OCI-LY1 (cell line): Measurements from ENCODE around the gene OR52K2.

Experiments
- H2AFZ ChIP-seq: fragments of 200-600 bp; sonication (generic), shearing (Covaris generic); 2 replicates; pipeline ENCODE4 v1.6.0; 2014; ENCODE audit warnings: antibody characterized with exemption, mild to moderate bottlenecking, low read length
- H3F3A ChIP-seq: fragments of 200-600 bp; sonication (generic), shearing (Covaris generic); 2 replicates; pipeline ENCODE4 v1.6.0; 2014; ENCODE audit warnings: mild to moderate bottlenecking, antibody characterized with exemption, low read length, moderate library complexity; ENCODE audit not compliant: insufficient read depth
- H3K27ac ChIP-seq: fragments of 200-600 bp; sonication (generic); 2 replicates; pipeline ENCODE4 v1.5.1; 2014; ENCODE audit warnings: low read length, mixed run types, mild to moderate bottlenecking, low read depth; ENCODE audit not compliant: poor library complexity, severe bottlenecking
- H3K27me3 ChIP-seq: fragments of 200-600 bp; sonication (generic); 2 replicates; pipeline ENCODE4 v1.6.0; 2014; ENCODE audit warnings: antibody characterized with exemption, mild to moderate bottlenecking, low read length, moderate library complexity; ENCODE audit not compliant: insufficient read depth
- H3K36me3 ChIP-seq: fragments of 200-600 bp; sonication (generic); 2 replicates; pipeline ENCODE4 v1.6.1; 2014; ENCODE audit warnings: mild to moderate bottlenecking, antibody characterized with exemption, low read length, moderate library complexity, mixed read lengths; ENCODE audit not compliant: insufficient read depth
- H3K4me1 ChIP-seq: fragments of 200-600 bp; sonication (generic); 2 replicates; pipeline ENCODE4 v1.5.1; 2014; ENCODE audit warnings: mild to moderate bottlenecking, low read length, moderate library complexity; ENCODE audit not compliant: insufficient read depth, severe bottlenecking
- H3K4me2 ChIP-seq: fragments of 200-600 bp; sonication (generic), shearing (Covaris generic); 2 replicates; pipeline ENCODE4 v1.6.1; 2014; ENCODE audit warnings: low read length
- H3K4me3 ChIP-seq: fragments of 200-600 bp; sonication (generic); 2 replicates; pipeline ENCODE4 v1.5.1; 2014; ENCODE audit warnings: low read length, low read depth, mild to moderate bottlenecking, mixed read lengths; ENCODE audit not compliant: poor library complexity, severe bottlenecking
- H3K79me2 ChIP-seq: fragments of 200-600 bp; shearing (Covaris generic); 2 replicates; pipeline ENCODE4 v1.6.1; 2016; ENCODE audit warnings: mixed run types, low read length, mixed read lengths; ENCODE audit not compliant: insufficient read depth
- H3K9ac ChIP-seq: fragments of 200-600 bp; sonication (generic), shearing (Covaris generic); 2 replicates; pipeline ENCODE4 v1.6.1; 2014; ENCODE audit warnings: mild to moderate bottlenecking, low read length, mixed read lengths
- H3K9me2 ChIP-seq: fragments of 200-600 bp; sonication (generic), shearing (Covaris generic); 2 replicates; pipeline ENCODE4 v1.6.1; 2014; ENCODE audit warnings: low read depth, mild to moderate bottlenecking, low read length, mixed read lengths
- H3K9me3 ChIP-seq: fragments of 200-600 bp; shearing (Covaris generic); 2 replicates; pipeline ENCODE4 v1.6.1; 2014; ENCODE audit warnings: low read length, mixed read lengths
- H4K20me1 ChIP-seq: fragments of 200-600 bp; sonication (generic), shearing (Covaris generic); 2 replicates; pipeline ENCODE4 v1.6.0; 2016; ENCODE audit warnings: mild to moderate bottlenecking, low read length; ENCODE audit not compliant: insufficient read depth
- CTCF ChIP-seq: fragments of 200-600 bp; sonication (generic), shearing (Covaris generic); IDR thresholded peaks from 2 replicates; pipeline ENCODE4 v1.5.1; 2017; ENCODE audit warnings: mild to moderate bottlenecking, antibody characterized with exemption, low read length, moderate library complexity, mixed read lengths
- EZH2 ChIP-seq: fragments of 200-600 bp; sonication (generic), shearing (Covaris generic); IDR thresholded peaks from 2 replicates; pipeline ENCODE4 v1.8.0; 2017; ENCODE audit warnings: borderline replicate concordance, mixed run types, mild to moderate bottlenecking, antibody characterized with exemption, low read length, moderate library complexity, mixed read lengths

The OR52K2 gene

GRCh38 chr11:4453118-4453517, 4.0 kb downstream of the OR52K2 start:
- TF ChIP-seq CTCF (no peak), EZH2 (no peak)
- no peaks in the 10 kb centered on the region for H3K36me3 ChIP-seq
- H3K9me3 ChIP-seq = no peaks in the 10 kb centered on the region
- no peaks in the 10 kb centered on the region for H3K27me3 ChIP-seq
- H3K27ac ChIP-seq = no peak overlapping the region
- no peaks in the 10 kb centered on the region for H4K20me1 ChIP-seq
- H3K9ac ChIP-seq = no peak overlapping the region
- H3K9me2 ChIP-seq = no peaks in the 10 kb centered on the region
- no peak overlapping the region for H3K4me3 ChIP-seq
- no peak overlapping the region for H3K4me2 ChIP-seq
- no peaks in the 10 kb centered on the region for H3K79me2 ChIP-seq
- H3K4me1 ChIP-seq = no peaks in the 10 kb centered on the region
- no peaks in the 10 kb centered on the region for H3F3A ChIP-seq
- no peak overlapping the region for H2AFZ ChIP-seq

GRCh38 chr11:4454021-4454420, 4.9 kb downstream of the OR52K2 start:
- H3K36me3 ChIP-seq = no peaks in the 10 kb centered on the region
- no peak overlapping the region for H3K27ac ChIP-seq

GRCh38 chr11:4455419-4455818, 6.3 kb downstream of the OR52K2 start:
- Histone ChIP-seq H3K36me3 (no peaks in the 10 kb centered on the region), H3K27me3 (no peaks in the 10 kb centered on the region), H3K27ac (no peak overlapping the region), H3K4me2 (no peak overlapping the region), H4K20me1 (no peaks in the 10 kb centered on the region), H3F3A (no peaks in the 10 kb centered on the region), H2AFZ (no peak overlapping the region), H3K79me2 (no peaks in the 10 kb centered on the region), H3K9ac (no peak overlapping the region), H3K4me1 (no peaks in the 10 kb centered on the region), H3K9me2 (no peaks in the 10 kb centered on the region), H3K4me3 (no peak overlapping the region), H3K9me3 (no peaks in the 10 kb centered on the region)
- TF ChIP-seq EZH2 = no peak
- no peak for TF ChIP-seq CTCF

More at GRCh38 chr11:4454021-4454420, 4.9 kb downstream of the OR52K2 start:
- H3K4me1 ChIP-seq = no peaks in the 10 kb centered on the region
- no peak overlapping the region for H3K9ac ChIP-seq
- no peak overlapping the region for H2AFZ ChIP-seq
- H3K4me3 ChIP-seq = no peak overlapping the region
- no peak overlapping the region for H3K4me2 ChIP-seq
- TF ChIP-seq EZH2 (no peak), CTCF (no peak)
- no peaks in the 10 kb centered on the region for H4K20me1 ChIP-seq
- no peaks in the 10 kb centered on the region for H3K9me3 ChIP-seq
- no peaks in the 10 kb centered on the region for H3K79me2 ChIP-seq
- H3K9me2 ChIP-seq = no peaks in the 10 kb centered on the region
- no peaks in the 10 kb centered on the region for H3K27me3 ChIP-seq
- no peaks in the 10 kb centered on the region for H3F3A ChIP-seq
